H1 (cell line): ENCODE data around the gene RAPGEF5. TPM values are rescaled to one million over a fixed set of nuclear protein-coding genes. Genes with fewer than 3 reads are reported as not detected.
A peak's percentile ranks its signal among the peaks of the same experiment; 100 is the strongest.

Experiments
- CTCF ChIA-PET: fragments of 300-600 bp; sonication (Branson Sonifier 250); formaldehyde crosslinking; loops from one replicate; lab custom pipeline; 2021; ENCODE audit not compliant: partially characterized antibody; lab: Charles Lee
- POLR2A ChIA-PET: fragments of 300-600 bp; sonication (Branson Sonifier 250); formaldehyde crosslinking; loops from one replicate; lab custom pipeline; 2021; ENCODE audit warnings: inconsistent platforms; ENCODE audit not compliant: partially characterized antibody; lab: Charles Lee
- DNase-seq, 2 experiments: peaks; one replicate each; pipeline versions ENCODE4 v3.0.0 to v3.0.0-alpha.2; 2010 to 2022; ENCODE audit warnings: low spot score in 2 of 2, low read depth in 1 of 2, mixed read lengths in 1 of 2
- FAIRE-seq: peaks from 2 replicates; lab custom pipeline; 2011; peaks lifted over from hg19 to GRCh38; lab: Jason Lieb, UNC
- H2AFZ ChIP-seq: 2 replicates; pipeline ENCODE4 v1.8.1; 2012; ENCODE audit warnings: low read length, inconsistent platforms
- H2AK5ac ChIP-seq: 2 replicates; pipeline ENCODE4 v1.6.1; 2013; ENCODE audit warnings: low read depth, low read length
- H2BK120ac ChIP-seq: replicated peaks from 2 replicates; pipeline ENCODE3; 2013; ENCODE audit warnings: low read depth, low read length, inconsistent platforms
- H2BK12ac ChIP-seq: 2 replicates; pipeline ENCODE4 v1.6.1; 2013; ENCODE audit warnings: low read depth, low read length
- H2BK15ac ChIP-seq: 2 replicates; pipeline ENCODE4 v1.6.1; 2013; ENCODE audit warnings: low read length
- H2BK20ac ChIP-seq: 2 replicates; pipeline ENCODE4 v1.6.1; 2013; ENCODE audit warnings: low read length
- H2BK5ac ChIP-seq: 2 replicates; pipeline ENCODE4 v1.6.1; 2013; ENCODE audit warnings: low read depth, low read length
- H3K14ac ChIP-seq: 2 replicates; pipeline ENCODE4 v1.6.1; 2013; ENCODE audit warnings: inconsistent platforms; ENCODE audit not compliant: insufficient read length
- H3K18ac ChIP-seq: 2 replicates; pipeline ENCODE4 v1.6.1; 2013; ENCODE audit warnings: low read length; ENCODE audit errors: extremely low read depth
- H3K23ac ChIP-seq: 2 replicates; pipeline ENCODE4 v1.6.1; 2013; ENCODE audit warnings: inconsistent platforms; ENCODE audit not compliant: insufficient read length
- H3K23me2 ChIP-seq: 2 replicates; pipeline ENCODE4 v1.6.1; 2013; ENCODE audit warnings: low read depth, low read length
- H3K27ac ChIP-seq: 2 replicates; pipeline ENCODE4 v1.6.1; 2011; ENCODE audit warnings: low read depth, low read length, inconsistent platforms
- H3K27me3 ChIP-seq, 4 experiments: replicated peaks in 1 of 4; 1 replicate in 1 of 4; 2 replicates in 3 of 4; pipeline versions ENCODE4 v1.6.1 to v1.8.1; 2011 to 2013; ENCODE audit warnings: low read length in 3 of 4, mild to moderate bottlenecking in 3 of 4, inconsistent platforms in 2 of 4, mixed read lengths in 2 of 4, moderate library complexity in 1 of 4; ENCODE audit not compliant: control insufficient read depth in 3 of 4, insufficient read depth in 3 of 4; ENCODE audit errors: extremely low read depth in 1 of 4
- H3K36me3 ChIP-seq, 4 experiments: 2 replicates each; pipeline versions ENCODE4 v1.6.1 to v1.8.1; 2011 to 2013; ENCODE audit warnings: mild to moderate bottlenecking in 4 of 4, low read length in 3 of 4, moderate library complexity in 2 of 4, control low read depth in 1 of 4, inconsistent platforms in 1 of 4; ENCODE audit not compliant: insufficient read depth in 4 of 4, control insufficient read depth in 2 of 4
- H3K4ac ChIP-seq: replicated peaks from 2 replicates; pipeline ENCODE3; 2013; ENCODE audit warnings: low read length, low read depth, mixed read lengths, inconsistent platforms; ENCODE audit not compliant: insufficient read length
- H3K4me1 ChIP-seq, 4 experiments: replicated peaks in 1 of 4; 1 replicate in 1 of 4; 2 replicates in 3 of 4; pipeline versions ENCODE4 v1.6.1 to v1.8.1; 2011 to 2013; ENCODE audit warnings: low read length in 3 of 4, inconsistent platforms in 2 of 4, mixed read lengths in 1 of 4; ENCODE audit not compliant: insufficient read depth in 4 of 4, control insufficient read depth in 3 of 4
- H3K4me2 ChIP-seq, 2 experiments: 2 replicates each; pipeline versions ENCODE4 v1.6.1 to v1.8.1; 2011 to 2013; ENCODE audit warnings: low read depth in 2 of 2, low read length in 2 of 2, control low read depth in 1 of 2, inconsistent platforms in 1 of 2, mild to moderate bottlenecking in 1 of 2; ENCODE audit not compliant: insufficient read depth in 1 of 2
- H3K4me3 ChIP-seq, 4 experiments: fragments of 200-600, 300-600 bp in 1 of 4; sonication (generic), shearing (Covaris generic), sonication (Bioruptor Twin) in 1 of 4; 2 replicates each; pipeline versions ENCODE4 v1.5.1 to v1.8.1; 2011 to 2016; ENCODE audit warnings: low read length in 4 of 4, low read depth in 3 of 4, control low read depth in 2 of 4, inconsistent platforms in 2 of 4, mild to moderate bottlenecking in 2 of 4, mixed read lengths in 1 of 4, moderate library complexity in 1 of 4; ENCODE audit not compliant: insufficient read depth in 2 of 4; ENCODE audit errors: extremely low read depth in 1 of 4
- H3K56ac ChIP-seq: replicated peaks from 2 replicates; pipeline ENCODE3; 2013; ENCODE audit warnings: low read depth, mild to moderate bottlenecking, mixed read lengths, low read length, inconsistent platforms; ENCODE audit not compliant: insufficient read length
- H3K79me1 ChIP-seq: 2 replicates; pipeline ENCODE4 v1.6.1; 2013; ENCODE audit warnings: low read depth, low read length, control low read depth
- H3K79me2 ChIP-seq, 2 experiments: 2 replicates each; pipeline versions ENCODE4 v1.6.1 to v1.8.1; 2012 to 2013; ENCODE audit warnings: low read length in 2 of 2, mild to moderate bottlenecking in 2 of 2, inconsistent platforms in 1 of 2; ENCODE audit not compliant: insufficient read depth in 2 of 2, control insufficient read depth in 1 of 2
- H3K9ac ChIP-seq, 4 experiments: replicated peaks in 1 of 4; 1 replicate in 1 of 4; 2 replicates in 3 of 4; pipeline versions ENCODE4 v1.6.1 to v1.8.1; 2011 to 2013; ENCODE audit warnings: low read depth in 3 of 4, low read length in 3 of 4, control low read depth in 2 of 4, mild to moderate bottlenecking in 2 of 4, moderate library complexity in 2 of 4, inconsistent platforms in 1 of 4; ENCODE audit errors: extremely low read depth in 1 of 4
- H3K9me3 ChIP-seq, 2 experiments: 2 replicates each; pipeline versions ENCODE4 v1.6.1 to v1.8.1; 2012 to 2013; ENCODE audit warnings: mild to moderate bottlenecking in 2 of 2, moderate library complexity in 2 of 2, control low read depth in 1 of 2, inconsistent platforms in 1 of 2, low read depth in 1 of 2, low read length in 1 of 2, mixed read lengths in 1 of 2; ENCODE audit not compliant: insufficient read depth in 2 of 2
- H4K20me1 ChIP-seq, 2 experiments: replicated peaks in 1 of 2; 2 replicates each; pipeline versions ENCODE3 to v1.8.1; 2011 to 2013; ENCODE audit warnings: inconsistent platforms in 2 of 2, low read length in 2 of 2, mild to moderate bottlenecking in 1 of 2; ENCODE audit not compliant: insufficient read depth in 2 of 2, control insufficient read depth in 1 of 2
- H4K5ac ChIP-seq: 2 replicates; pipeline ENCODE4 v1.6.1; 2013; ENCODE audit warnings: low read length, low read depth, mixed read lengths, inconsistent platforms; ENCODE audit not compliant: insufficient read length
- H4K8ac ChIP-seq: 2 replicates; pipeline ENCODE4 v1.8.0; 2013; ENCODE audit warnings: mild to moderate bottlenecking, moderate library complexity, low read length, inconsistent platforms; ENCODE audit not compliant: insufficient read depth; ENCODE audit errors: extremely low read depth
- H4K91ac ChIP-seq: replicated peaks from 2 replicates; pipeline ENCODE3; 2013; ENCODE audit warnings: low read length, mixed read lengths, inconsistent platforms; ENCODE audit not compliant: insufficient read length
- CTCF ChIP-seq, 3 experiments: IDR thresholded peaks; 1 replicate in 2 of 3; 2 replicates in 1 of 3; pipeline versions ENCODE4 v1.5.1 to v1.6.1; 2011; ENCODE audit warnings: low read length in 3 of 3, mild to moderate bottlenecking in 3 of 3, inconsistent platforms in 2 of 3, low read depth in 1 of 3, moderate library complexity in 1 of 3; ENCODE audit not compliant: insufficient read depth in 1 of 3; ENCODE audit errors: control extremely low read depth in 1 of 3
- EZH2 ChIP-seq: fragments of 200-600 bp; sonication (generic); IDR thresholded peaks from 2 replicates; pipeline ENCODE4 v1.7.1; 2012; ENCODE audit warnings: low read depth, mild to moderate bottlenecking, moderate library complexity, low read length, inconsistent platforms; ENCODE audit not compliant: severe bottlenecking
- WGBS, 2 experiments: shearing (Covaris generic) in 1 of 2; methylation state at CpG; one replicate each; pipeline versions ENCODE4 v1.1.6 to v1.1.7; 2013 to 2015; ENCODE audit warnings: low lambda C conversion rate in 2 of 2, mixed read lengths in 2 of 2, inconsistent platforms in 1 of 2, low coverage in 1 of 2, missing lambda C conversion rate in 1 of 2; ENCODE audit not compliant: insufficient replicate concordance in 2 of 2, insufficient coverage in 1 of 2, insufficient read length in 1 of 2; ENCODE audit errors: extremely low coverage in 1 of 2, missing lambda C conversion rate in 1 of 2; 5-methylcytosine and 5-hydroxymethylcytosine counted together
- polyA plus RNA-seq, 7 experiments: library from polyadenylated mRNA; depleted of rRNA in 3 of 7; stranded (reverse) in 5 of 7; unstranded in 2 of 7; fragments of >200 nt in 5 of 7; fragments of 200-250 nt in 2 of 7; gene quantifications; 1 replicate in 5 of 7; 2 replicates in 1 of 7; 4 replicates in 1 of 7; pipeline versions ENCODE4 v1.2.1 to v1.2.3, GENCODE V29; 2011 to 2013; ENCODE audit warnings: missing spikeins in 2 of 7, mixed read lengths in 2 of 7
- total RNA-seq: library from RNA; stranded (reverse); fragmentation: NEBNext Ultra II Directional; extraction: Animal tissue kit (Norgen Biotek cat#: 25700); gene quantifications from 2 replicates; pipeline ENCODE4 v1.2.1, GENCODE V29; 2021

The RAPGEF5 gene
- total and polyA plus RNA-seq, 2 of the 8 experiments (the other 6 are each of a cell fraction or from before 2014, with no cell fraction given), result 4.4 to 22.9 TPM

- CTCF ChIA-PET, result interaction anchor here (0.9 to 1.6 kb wide), 5 partner anchors 9 to 249 kb away, joined by 3 to 7 read pairs (median 5); no protein-coding TSS in a partner anchor
- Histone ChIP-seq H3K4me2 (peak overlapping the region; percentile 75 to 79), H3K79me1 (no peaks in the 10 kb centered on the region), H2BK12ac (no peak overlapping the region), H3K36me3 (peaks cover 0 to 8% (median 2%) of the 10 kb centered on the region in 4 experiments; a peak in 2 of 8 replicates), H3K23ac (no peak overlapping the region), H3K9ac (no peak overlapping the region), H4K8ac (no peak overlapping the region), H4K20me1 (no peaks in the 10 kb centered on the region), H2AK5ac (no peak overlapping the region), H3K9me3 (peaks cover 0 to 3% of the 10 kb centered on the region in 2 experiments; a peak in 1 of 4 replicates), H3K4me1 (peaks cover 0 to 17% (median 9%) of the 10 kb centered on the region in 4 experiments; a peak in 4 of 7 replicates), H3K56ac (no peak overlapping the region), H3K27ac (no peak overlapping the region), H2BK120ac (no peak overlapping the region), H4K91ac (no peak overlapping the region), H3K27me3 (peaks cover 0 to 14% (median 7%) of the 10 kb centered on the region in 4 experiments; a peak in 5 of 7 replicates), H2BK20ac (no peak overlapping the region), H2AFZ (no peak overlapping the region), H3K79me2 (peaks cover 6 to 57% of the 10 kb centered on the region in 2 experiments), H3K4ac (no peak overlapping the region), H2BK5ac (no peak overlapping the region), H3K4me3 (peak overlapping the region; percentile 56 to 75 (median 66); a peak in 7 of 8 replicates), H4K5ac (no peak overlapping the region), H3K14ac (no peak overlapping the region), H2BK15ac (peak overlapping the region; percentile 47; the same call in 1 of the 2 replicates), H3K18ac (no peak overlapping the region), H3K23me2 (peaks cover 7% of the 10 kb centered on the region; the same call in 1 of the 2 replicates)
- POLR2A ChIA-PET, result interaction anchor here (1.0 kb wide), 1 partner anchor 11 kb away, joined by 3 read pairs; no protein-coding TSS in a partner anchor
- no peak for FAIRE-seq
- no peak for DNase-seq
- peak in 1 of 3 experiments; percentile 2; a peak in 1 of 4 replicates for TF ChIP-seq CTCF (IDR thresholded peaks at IDR 0.05; ENCODE audit: control extremely low read depth in 1 of 3, insufficient read depth in 1 of 3, low read depth in 1 of 3, low read length in 3 of 3)
- TF ChIP-seq EZH2, result no peak
- 66% methylated on average over 5 of the region's 5 CpGs; no CpG with 5 or more reads in 1 of the 2 experiments for WGBS, 2 experiments
Observed at GRCh38 chr7:22355620-22356009, 1.3 kb downstream of the RAPGEF5 start.
